ENCODE data around the gene UVSSA.

UVSSA gene

DNA sequence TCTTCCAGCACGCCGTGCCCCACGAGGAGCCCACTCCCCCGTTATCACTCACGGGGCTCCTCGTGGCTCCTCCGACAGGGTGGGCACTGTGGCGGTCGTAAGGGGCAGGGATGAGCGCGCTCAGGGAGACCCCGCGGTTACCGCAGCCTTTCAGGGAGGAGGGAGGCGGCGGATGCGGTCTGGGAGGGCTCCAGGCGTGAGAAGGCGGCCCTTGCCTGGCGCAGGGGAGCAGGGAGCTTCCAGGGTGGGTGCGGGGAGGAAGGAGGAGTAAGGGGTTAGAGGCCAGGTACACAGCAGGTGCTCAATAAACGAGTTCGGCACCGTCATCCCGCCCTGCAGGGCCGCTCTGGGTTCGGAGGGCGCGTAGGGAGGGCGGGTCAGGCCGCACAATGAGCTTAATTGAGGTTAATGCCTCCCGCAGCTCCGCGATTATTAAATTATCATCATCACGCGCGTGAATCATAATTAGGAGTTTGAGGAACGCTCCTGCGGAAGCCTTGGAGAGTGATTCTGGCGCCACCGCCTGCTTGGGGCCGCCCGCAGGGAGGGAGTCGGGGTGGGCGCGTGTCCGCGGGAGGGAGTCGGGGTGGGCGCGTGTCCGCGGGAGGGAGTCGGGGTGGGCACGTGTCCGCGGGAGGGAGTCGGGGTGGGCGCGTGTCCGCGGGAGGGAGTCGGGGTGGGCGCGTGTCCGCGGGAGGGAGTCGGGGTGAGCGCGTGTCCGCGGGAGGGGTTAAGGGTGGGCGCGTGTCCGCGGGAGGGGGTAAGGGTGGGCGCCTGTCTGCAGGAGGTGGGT, 66.9 kb downstream of the UVSSA start:
- TF ChIP-seq, protein P1, sequence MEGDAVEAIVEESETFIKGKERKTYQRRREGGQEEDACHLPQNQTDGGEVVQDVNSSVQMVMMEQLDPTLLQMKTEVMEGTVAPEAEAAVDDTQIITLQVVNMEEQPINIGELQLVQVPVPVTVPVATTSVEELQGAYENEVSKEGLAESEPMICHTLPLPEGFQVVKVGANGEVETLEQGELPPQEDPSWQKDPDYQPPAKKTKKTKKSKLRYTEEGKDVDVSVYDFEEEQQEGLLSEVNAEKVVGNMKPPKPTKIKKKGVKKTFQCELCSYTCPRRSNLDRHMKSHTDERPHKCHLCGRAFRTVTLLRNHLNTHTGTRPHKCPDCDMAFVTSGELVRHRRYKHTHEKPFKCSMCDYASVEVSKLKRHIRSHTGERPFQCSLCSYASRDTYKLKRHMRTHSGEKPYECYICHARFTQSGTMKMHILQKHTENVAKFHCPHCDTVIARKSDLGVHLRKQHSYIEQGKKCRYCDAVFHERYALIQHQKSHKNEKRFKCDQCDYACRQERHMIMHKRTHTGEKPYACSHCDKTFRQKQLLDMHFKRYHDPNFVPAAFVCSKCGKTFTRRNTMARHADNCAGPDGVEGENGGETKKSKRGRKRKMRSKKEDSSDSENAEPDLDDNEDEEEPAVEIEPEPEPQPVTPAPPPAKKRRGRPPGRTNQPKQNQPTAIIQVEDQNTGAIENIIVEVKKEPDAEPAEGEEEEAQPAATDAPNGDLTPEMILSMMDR (IDR thresholded peaks at IDR 0.05; ENCODE audit: insufficient read depth, missing control alignments) = no peak
- DNase-seq (ENCODE audit: insufficient read length, low spot score) = peak; percentile 36
- no peak for FAIRE-seq

- DNase-seq (ENCODE audit: insufficient read length, low spot score) = no peak
- TF ChIP-seq, protein P1 (IDR thresholded peaks at IDR 0.05; ENCODE audit: insufficient read depth, missing control alignments) = no peak
- FAIRE-seq = no peak
These were observed 68.0 kb downstream of the UVSSA start for GRCh38 chr4:1414831-1415680.

DNA sequence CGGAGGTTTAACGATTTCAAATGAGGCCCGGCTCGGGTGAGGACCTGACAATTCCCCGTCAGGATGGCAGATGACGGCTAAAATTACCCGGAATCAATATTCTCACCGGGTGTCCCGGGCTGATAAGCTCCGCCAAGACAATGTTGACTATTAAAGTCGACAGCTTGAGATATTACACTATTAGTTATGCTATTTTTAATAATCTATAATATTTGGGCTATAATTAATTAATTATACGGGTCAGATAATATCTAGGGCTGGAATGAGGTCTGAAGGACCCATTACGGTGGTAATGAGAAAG, 68.6 kb downstream of the UVSSA start:
- TF ChIP-seq, protein P1 (IDR thresholded peaks at IDR 0.05; ENCODE audit: insufficient read depth, missing control alignments) = no peak
- DNase-seq (ENCODE audit: insufficient read length, low spot score) (no peak), FAIRE-seq (no peak)

DNA sequence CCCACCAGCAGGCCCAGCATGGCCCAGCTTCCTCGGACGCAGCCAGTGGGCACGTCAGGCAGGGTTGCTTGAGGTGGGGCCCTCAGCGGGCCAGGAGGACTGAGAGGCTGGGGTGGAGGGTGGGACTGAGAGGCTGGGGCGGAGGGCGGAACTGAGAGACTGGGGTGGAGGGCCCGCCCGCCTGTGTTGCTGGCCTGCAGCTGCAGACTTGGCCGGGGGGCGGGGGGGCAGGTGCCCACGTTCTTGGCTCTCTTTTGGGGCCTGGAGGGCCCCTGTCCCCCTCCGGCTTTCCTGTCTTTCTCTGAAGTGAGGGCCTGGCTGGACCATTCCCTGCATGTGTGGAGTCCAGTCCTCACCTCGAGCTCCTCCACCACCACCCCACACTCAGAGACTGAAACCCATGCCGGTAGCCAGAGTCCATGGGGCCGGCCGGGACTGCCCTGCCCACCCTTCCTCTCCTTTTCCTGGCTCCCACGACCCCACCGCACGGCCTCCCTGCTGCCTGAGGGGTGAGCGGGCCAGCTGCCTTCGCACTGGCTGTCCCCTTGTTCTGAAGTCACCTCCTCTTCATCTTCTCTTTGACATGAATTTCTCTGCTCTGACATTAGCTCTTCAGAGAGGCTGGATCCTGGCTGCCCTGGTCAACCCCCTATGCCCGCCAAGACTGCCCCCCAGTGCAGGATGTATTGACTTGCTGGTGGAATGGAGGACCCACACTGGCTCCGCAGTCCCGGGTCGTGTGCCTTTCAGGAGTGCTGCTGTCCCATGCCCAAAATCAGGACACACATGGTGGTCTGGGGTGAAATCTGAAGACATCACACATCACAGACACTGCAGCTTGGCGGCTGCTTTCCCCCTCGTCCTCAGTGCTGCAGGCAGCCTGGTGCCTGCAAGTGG, 69.3 kb downstream of the UVSSA start:
- no peak for FAIRE-seq
- DNase-seq (ENCODE audit: insufficient read length, low spot score) = peak; percentile 17
- TF ChIP-seq, protein P1 (IDR thresholded peaks at IDR 0.05; ENCODE audit: insufficient read depth, missing control alignments) = no peak

GRCh38 chr4:1416948-1417260, 69.9 kb downstream of the UVSSA start:
- no peak for FAIRE-seq
- TF ChIP-seq, protein P1 (IDR thresholded peaks at IDR 0.05; ENCODE audit: insufficient read depth, missing control alignments) = no peak
- DNase-seq (ENCODE audit: insufficient read length, low spot score) = no peak

DNA sequence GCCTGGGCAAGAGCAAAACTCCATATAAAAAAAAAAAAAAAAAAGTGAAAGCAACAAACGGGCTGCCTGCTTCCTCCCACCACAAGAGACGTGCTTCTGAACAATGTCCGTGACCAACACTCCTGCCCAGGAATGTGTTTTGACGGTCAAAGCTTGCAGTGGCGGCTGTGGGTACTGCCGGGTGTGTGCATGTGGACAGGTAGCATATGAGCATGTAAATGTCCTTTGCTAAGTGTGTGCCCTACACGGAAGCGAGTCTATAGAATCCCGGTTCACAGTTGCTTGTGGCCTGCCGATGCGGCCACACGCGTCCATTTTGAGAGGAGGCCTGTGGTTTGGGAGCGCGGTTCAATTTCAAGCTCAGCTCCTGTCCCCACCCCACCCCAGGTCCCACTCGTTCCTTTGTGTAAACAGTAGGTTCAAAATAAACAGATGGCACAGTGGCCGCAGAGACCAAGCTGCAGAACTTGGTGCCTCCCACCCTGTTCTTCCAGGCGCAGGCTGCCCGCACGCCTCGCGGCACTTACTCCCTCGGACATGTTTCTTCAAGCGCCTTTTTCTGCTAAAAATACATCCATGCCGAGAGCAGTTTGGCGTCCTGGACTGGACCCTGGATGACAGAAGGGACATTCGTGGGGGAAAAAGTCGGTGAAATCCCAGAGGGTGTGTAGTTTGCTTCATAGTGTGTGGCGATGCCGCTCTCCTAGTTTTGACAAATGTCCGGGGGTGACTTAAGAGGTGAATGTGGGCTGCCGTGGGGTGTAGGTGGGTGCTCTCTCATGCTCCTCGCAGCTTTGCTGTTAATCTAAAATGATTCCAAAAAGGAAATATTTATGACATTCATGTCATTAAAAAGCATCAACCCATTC, 70.7 kb downstream of the UVSSA start:
- TF ChIP-seq, protein P1 (IDR thresholded peaks at IDR 0.05; ENCODE audit: insufficient read depth, missing control alignments) = no peak
- no peak for FAIRE-seq
- peak; percentile 5 for DNase-seq (ENCODE audit: insufficient read length, low spot score)

Measured in D721Med (cell line).